Mucosa of rectum (tissue), 2 donors: ENCODE data around the gene PLB1.

Source experiments
- H3K27ac ChIP-seq, 2 donors: one replicate each; pipeline ENCODE4 v1.7.0; 2013; ENCODE audit warnings: inconsistent platforms in 2 of 2, low read depth in 2 of 2, low read length in 2 of 2
- H3K27me3 ChIP-seq, 2 donors: one replicate each; pipeline ENCODE4 v1.7.0; 2013; ENCODE audit warnings: low read length in 2 of 2; ENCODE audit not compliant: control insufficient read depth in 2 of 2, insufficient read depth in 2 of 2
- H3K36me3 ChIP-seq, 2 donors: one replicate each; pipeline ENCODE4 v1.7.0; 2013; ENCODE audit warnings: low read length in 2 of 2; ENCODE audit not compliant: control insufficient read depth in 2 of 2, insufficient read depth in 2 of 2
- H3K4me1 ChIP-seq, 2 donors: one replicate each; pipeline ENCODE4 v1.7.0; 2013; ENCODE audit warnings: low read length in 2 of 2, mild to moderate bottlenecking in 1 of 2; ENCODE audit not compliant: control insufficient read depth in 2 of 2, insufficient read depth in 2 of 2
- H3K4me3 ChIP-seq, 2 donors: one replicate each; pipeline ENCODE4 v1.7.0; 2013; ENCODE audit warnings: low read length in 2 of 2
- H3K9ac ChIP-seq, 2 donors: one replicate each; pipeline ENCODE4 v1.7.0; 2013; ENCODE audit warnings: low read length in 2 of 2, low read depth in 1 of 2, mild to moderate bottlenecking in 1 of 2
- H3K9me3 ChIP-seq, 2 donors: one replicate each; pipeline ENCODE4 v1.7.0; 2013; ENCODE audit warnings: low read length in 2 of 2; ENCODE audit not compliant: control insufficient read depth in 2 of 2
- donor health status: healthy.
- donor health status: Normal muscosa, but diverticular disease.

The PLB1 gene

GRCh38 chr2:28603821-28604220 is 108.0 kb downstream of the PLB1 start:
- Histone ChIP-seq H3K27me3 (no peaks in the 10 kb centered on the region), H3K9ac (no peak overlapping the region), H3K9me3 (no peaks in the 10 kb centered on the region), H3K36me3 (no peaks in the 10 kb centered on the region), H3K27ac (no peak overlapping the region), H3K4me1 (peaks cover 4 to 15% of the 10 kb centered on the region in 2 donors), H3K4me3 (no peak overlapping the region)

- H3K4me1 ChIP-seq, result peaks cover 4 to 15% of the 10 kb centered on the region in 2 donors
Observed at GRCh38 chr2:28604284-28604843, 108.5 kb downstream of the PLB1 start.

GRCh38 chr2:28606986-28607441 is 111.2 kb downstream of the PLB1 start:
- H3K9ac ChIP-seq, result peak overlapping the region in 1 of 2 donors; percentile 31
- no peak overlapping the region for H3K4me3 ChIP-seq

More at GRCh38 chr2:28604284-28604843, 108.5 kb downstream of the PLB1 start:
- Histone ChIP-seq H3K27ac (no peak overlapping the region), H3K9me3 (no peaks in the 10 kb centered on the region), H3K27me3 (no peaks in the 10 kb centered on the region), H3K4me3 (no peak overlapping the region), H3K9ac (no peak overlapping the region), H3K36me3 (no peaks in the 10 kb centered on the region)

GRCh38 chr2:28607730-28608499 is 112.1 kb downstream of the PLB1 start:
- Histone ChIP-seq H3K4me1 (peaks cover 6 to 13% of the 10 kb centered on the region in 2 donors), H3K27me3 (no peaks in the 10 kb centered on the region), H3K4me3 (no peak overlapping the region), H3K9ac (no peak overlapping the region), H3K36me3 (no peaks in the 10 kb centered on the region), H3K9me3 (no peaks in the 10 kb centered on the region), H3K27ac (peak overlapping the region; percentile 46 to 64)

More at GRCh38 chr2:28606986-28607441, 111.2 kb downstream of the PLB1 start:
- peaks cover 11 to 13% of the 10 kb centered on the region in 2 donors for H3K4me1 ChIP-seq
- H3K27me3 ChIP-seq, result no peaks in the 10 kb centered on the region
- H3K27ac ChIP-seq, result peak overlapping the region; percentile 46 to 64
- H3K9me3 ChIP-seq, result no peaks in the 10 kb centered on the region
- no peaks in the 10 kb centered on the region for H3K36me3 ChIP-seq

- no peak overlapping the region for H3K27ac ChIP-seq
- no peaks in the 10 kb centered on the region for H3K27me3 ChIP-seq
- H3K36me3 ChIP-seq, result no peaks in the 10 kb centered on the region
- H3K9ac ChIP-seq, result no peak overlapping the region
- no peaks in the 10 kb centered on the region for H3K9me3 ChIP-seq
- peaks cover 2 to 10% of the 10 kb centered on the region in 2 donors for H3K4me1 ChIP-seq
- no peak overlapping the region for H3K4me3 ChIP-seq
Observed at GRCh38 chr2:28608500-28609424, 112.9 kb downstream of the PLB1 start.

GRCh38 chr2:28610583-28611201 is 114.8 kb downstream of the PLB1 start:
- no peak overlapping the region for H3K9ac ChIP-seq
- H3K36me3 ChIP-seq, result no peaks in the 10 kb centered on the region
- no peaks in the 10 kb centered on the region for H3K9me3 ChIP-seq
- H3K4me3 ChIP-seq, result no peak overlapping the region
- H3K27me3 ChIP-seq, result no peaks in the 10 kb centered on the region
- peak overlapping the region in 1 of 2 donors; percentile 18 for H3K27ac ChIP-seq
- peaks cover 0 to 9% of the 10 kb centered on the region in 2 donors for H3K4me1 ChIP-seq

GRCh38 chr2:28612131-28612812 is 116.4 kb downstream of the PLB1 start:
- H3K9ac ChIP-seq, result no peak overlapping the region
- no peaks in the 10 kb centered on the region for H3K36me3 ChIP-seq
- H3K4me1 ChIP-seq, result peaks cover 0 to 9% of the 10 kb centered on the region in 2 donors
- H3K9me3 ChIP-seq, result no peaks in the 10 kb centered on the region
- no peak overlapping the region for H3K4me3 ChIP-seq
- H3K27ac ChIP-seq, result no peak overlapping the region
- no peaks in the 10 kb centered on the region for H3K27me3 ChIP-seq

GRCh38 chr2:28613186-28613585 is 117.3 kb downstream of the PLB1 start:
- Histone ChIP-seq H3K36me3 (no peaks in the 10 kb centered on the region), H3K9ac (no peak overlapping the region), H3K4me1 (peaks cover 0 to 9% of the 10 kb centered on the region in 2 donors), H3K27me3 (no peaks in the 10 kb centered on the region), H3K4me3 (no peak overlapping the region), H3K27ac (peak overlapping the region in 1 of 2 donors; percentile 11), H3K9me3 (no peaks in the 10 kb centered on the region)
